GM18909 (cell line): ENCODE data around the gene IRS2.
"Not testable (repeated sequence)": the region's sequence is repeated elsewhere in the genome, so short reads cannot be mapped to it uniquely, and the experiment has no call there.

Experiments
- ATAC-seq: cut with Tn5 transposase; IDR thresholded peaks from one replicate; pipeline ENCODE4 v1.9.1; 2021; ENCODE audit warnings: mild to moderate bottlenecking; ENCODE audit not compliant: unreplicated experiment, poor library complexity

The IRS2 gene

GRCh38 chr13:109737606-109738005, 48.8 kb downstream of the IRS2 start:
- ATAC-seq: no peak

DNA sequence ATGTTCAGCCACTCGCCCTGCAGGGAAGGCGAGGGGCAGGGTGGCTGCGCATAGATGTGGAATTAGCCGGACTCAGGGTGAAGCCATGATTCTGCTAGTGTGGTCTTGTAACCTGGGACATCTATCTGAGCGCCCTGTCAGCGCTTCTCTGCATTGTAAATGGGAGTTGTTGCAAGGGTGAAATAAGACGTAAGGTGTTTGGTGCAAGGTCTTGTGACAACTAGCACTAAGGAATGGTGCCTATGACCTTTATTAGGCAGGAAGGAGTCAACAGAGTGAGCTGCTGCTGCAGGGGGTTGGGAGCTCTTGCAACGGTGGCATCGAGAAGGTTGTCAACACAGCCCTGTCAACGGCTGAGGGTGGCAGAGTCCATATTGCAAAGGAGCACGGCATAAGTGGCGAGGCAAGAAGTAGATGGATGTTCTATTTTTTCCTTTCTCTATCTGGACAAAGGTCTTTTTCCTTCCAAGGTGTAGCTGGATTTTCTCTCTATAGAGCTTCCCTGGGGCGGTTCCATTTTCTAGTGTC, 49.3 kb downstream of the IRS2 start:
- no peak for ATAC-seq

DNA sequence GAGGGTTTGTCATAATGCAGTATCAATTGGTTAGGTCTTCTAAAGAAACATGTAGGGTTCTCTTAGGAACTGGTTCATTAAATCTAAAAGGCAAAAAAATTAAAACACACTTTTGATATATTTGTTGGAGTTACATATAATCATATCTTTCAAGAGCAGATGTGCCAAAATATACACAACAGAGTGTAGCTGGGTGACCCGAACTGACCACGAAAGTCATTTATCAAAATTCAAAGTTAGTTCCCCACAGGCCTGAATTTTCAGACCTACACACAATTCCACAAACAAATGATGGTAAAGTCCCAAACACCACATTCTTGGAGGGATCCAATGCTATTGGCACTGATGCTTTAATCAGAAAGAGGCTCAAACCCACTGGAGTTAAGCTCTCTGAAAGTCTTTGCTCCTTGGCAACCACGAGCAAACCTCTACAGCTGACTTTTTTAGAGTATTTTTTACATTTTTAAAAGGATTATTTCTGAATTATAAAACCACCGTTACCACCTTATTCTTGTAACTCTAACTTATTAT, 50.9 kb downstream of the IRS2 start:
- ATAC-seq: no peak

GRCh38 chr13:109734002-109734785, 52.2 kb downstream of the IRS2 start:
- ATAC-seq: no peak

- no peak for ATAC-seq
These were observed 52.8 kb downstream of the IRS2 start for GRCh38 chr13:109733550-109733949.

GRCh38 chr13:109732470-109733170, 53.8 kb downstream of the IRS2 start:
- not testable (repeated sequence) for ATAC-seq

DNA sequence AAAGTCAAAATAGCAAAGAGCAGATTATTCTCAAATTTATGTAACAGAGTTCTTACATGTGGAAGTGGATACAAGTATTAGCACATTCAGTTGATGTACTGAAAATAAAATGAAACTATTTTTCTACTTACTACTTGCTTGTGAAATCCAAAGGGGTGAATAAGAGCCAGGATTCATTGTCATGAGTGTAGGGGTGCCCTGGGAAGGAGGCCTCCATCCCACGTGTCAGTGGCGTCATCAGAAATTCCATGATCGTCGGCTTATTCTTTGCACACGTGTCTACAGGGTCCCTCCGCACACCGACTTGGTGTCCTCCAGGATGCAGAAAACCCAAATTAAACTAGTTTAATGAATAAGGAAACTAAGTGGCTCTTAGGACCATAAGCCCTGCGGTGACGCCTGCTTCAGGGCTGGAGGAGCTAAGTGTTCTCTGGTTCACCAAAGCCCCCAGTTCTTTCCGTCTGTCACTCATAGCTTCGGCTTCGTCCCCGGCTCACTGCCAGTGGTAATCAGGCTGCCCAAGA, 55.5 kb downstream of the IRS2 start:
- no peak for ATAC-seq

DNA sequence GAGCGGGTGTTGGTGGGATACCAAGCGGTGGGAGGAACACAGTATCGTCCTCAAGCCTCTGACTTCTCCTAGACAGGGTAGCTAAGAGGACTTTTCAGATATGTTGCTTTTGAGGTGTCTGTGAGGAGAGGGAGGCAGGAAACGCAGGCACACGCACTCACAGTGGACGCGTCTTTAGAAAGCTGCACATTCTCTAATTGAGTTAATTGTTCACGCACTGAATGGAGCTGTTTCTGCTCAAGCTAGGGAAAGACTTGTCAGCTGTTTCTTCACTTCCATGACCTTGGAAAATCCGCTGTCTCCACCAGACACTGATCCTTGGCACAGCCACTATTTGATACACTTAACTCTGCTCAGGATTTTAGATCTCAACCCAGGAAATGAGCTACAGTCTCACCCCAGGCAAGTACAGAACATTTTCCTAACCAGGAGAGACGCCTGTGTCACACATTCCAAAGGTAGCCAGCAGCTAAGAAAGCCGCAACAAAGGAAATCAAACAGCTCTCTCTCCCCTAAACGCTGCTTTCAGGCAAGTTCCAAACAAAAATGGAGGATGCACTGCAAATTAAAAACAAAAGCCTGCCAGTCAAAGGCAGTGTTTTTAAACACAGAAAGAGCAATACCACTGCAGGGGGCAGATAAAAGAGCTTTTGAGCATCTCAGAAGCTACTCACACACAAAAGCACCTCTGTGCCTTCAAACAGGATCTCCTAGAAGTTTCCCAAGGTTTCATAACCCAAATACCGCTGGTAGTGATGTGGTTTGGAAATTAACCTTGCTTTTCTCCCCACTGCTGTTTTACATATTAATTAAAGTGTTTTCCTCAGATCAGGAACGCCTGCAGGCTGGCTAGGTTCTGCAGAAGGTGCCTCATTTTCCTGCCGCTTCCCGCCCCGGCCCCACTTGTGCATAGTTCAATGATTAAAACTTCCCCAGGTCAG, 57.3 kb downstream of the IRS2 start:
- ATAC-seq: no peak

- ATAC-seq: no peak
These were observed 58.3 kb downstream of the IRS2 start for GRCh38 chr13:109728061-109728460.

- no peak for ATAC-seq
These were observed 59.1 kb downstream of the IRS2 start for GRCh38 chr13:109727251-109727650.

DNA sequence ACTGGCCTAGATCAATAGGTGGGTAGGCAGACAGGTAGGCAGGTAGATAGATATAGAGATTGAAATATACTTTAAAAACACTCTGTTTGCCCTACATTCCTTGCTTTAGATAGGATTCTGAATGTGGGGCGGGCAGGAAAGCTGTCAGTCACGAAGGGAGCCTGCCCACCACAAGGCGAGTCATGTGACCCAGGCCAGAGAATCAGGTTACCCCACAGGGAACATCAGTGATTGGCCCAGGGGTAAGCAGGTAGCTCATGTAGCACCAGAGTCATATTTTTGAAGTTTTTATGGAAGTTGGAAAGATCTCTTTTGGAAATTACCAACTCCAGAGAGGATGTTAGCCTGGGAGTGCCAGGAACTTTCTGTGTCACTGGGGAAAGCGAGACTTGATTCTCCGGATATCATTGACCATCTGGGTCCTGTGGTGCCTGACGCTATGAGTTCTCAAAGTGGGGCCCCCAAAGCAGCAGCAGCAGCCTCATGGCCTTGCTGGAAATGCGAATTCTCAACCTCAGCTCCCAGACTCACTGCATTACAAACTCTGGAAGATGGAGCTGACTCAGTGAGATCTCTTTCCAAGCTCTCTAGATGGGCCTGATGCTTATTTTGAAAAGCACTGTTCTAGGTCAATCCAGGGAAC, 60.3 kb downstream of the IRS2 start:
- no peak for ATAC-seq

GRCh38 chr13:109725297-109725696, 61.1 kb downstream of the IRS2 start:
- ATAC-seq: no peak

DNA sequence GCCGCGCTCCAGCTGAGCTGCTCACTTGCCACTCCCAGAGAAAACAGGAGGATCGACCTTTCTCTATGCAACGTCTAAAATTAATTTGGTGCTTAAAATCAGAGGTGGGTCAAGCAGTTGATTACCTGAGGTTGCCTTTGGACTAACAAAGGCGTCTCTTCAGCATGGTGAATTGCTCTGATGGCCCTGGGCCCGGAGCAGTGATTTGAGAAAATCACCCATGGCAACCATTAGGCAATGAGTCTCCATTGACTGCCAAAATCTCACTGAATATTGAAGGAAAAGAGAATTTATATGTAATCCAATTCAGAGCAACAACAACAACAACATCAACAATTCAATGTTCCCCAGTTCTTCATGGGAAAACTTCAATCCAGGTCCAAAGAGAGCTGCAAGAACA, 61.8 kb downstream of the IRS2 start:
- ATAC-seq: no peak

DNA sequence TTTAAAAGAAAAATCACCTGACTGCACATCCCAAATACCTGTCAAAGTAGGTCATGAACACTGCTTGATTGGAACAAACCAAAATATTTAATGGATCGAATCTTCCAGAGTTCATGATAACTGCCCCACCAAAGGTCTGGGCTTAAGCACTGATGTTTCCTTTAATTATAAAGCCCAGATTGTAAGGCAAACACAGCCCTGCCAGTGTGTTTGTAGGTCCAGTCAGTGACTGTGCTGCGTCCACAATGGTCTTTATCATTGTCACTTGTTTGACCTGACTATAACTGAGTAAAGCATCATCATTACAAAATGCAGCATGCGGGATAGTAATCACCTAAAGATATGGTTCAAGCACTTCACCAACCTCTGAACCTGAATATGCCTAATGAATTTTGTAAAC, 63.3 kb downstream of the IRS2 start:
- no peak for ATAC-seq

- ATAC-seq: no peak
These were observed 64.3 kb downstream of the IRS2 start for GRCh38 chr13:109722068-109722467.

GRCh38 chr13:109720758-109721184, 65.6 kb downstream of the IRS2 start:
- ATAC-seq: no peak

- no peak for ATAC-seq
These were observed 66.3 kb downstream of the IRS2 start for GRCh38 chr13:109719962-109720646.

DNA sequence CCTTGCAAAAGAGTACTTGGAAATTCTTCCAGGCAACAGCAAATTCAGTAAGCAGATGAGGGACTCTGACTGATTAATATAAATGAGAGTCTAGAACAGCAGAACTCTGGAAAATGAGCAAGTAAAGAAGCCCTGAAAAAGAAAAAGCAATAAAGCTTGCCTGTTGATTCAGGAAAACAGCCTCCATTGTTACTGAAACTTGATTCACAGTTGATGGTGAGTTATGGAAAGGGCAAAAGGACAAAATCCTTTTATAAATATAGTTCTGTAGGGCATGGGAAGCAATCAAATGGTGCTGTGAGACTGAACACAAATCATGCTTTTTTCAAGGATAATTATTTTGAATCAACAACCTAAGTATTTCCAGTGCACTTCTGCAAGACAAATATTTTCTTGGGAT, 67.7 kb downstream of the IRS2 start:
- no peak for ATAC-seq

DNA sequence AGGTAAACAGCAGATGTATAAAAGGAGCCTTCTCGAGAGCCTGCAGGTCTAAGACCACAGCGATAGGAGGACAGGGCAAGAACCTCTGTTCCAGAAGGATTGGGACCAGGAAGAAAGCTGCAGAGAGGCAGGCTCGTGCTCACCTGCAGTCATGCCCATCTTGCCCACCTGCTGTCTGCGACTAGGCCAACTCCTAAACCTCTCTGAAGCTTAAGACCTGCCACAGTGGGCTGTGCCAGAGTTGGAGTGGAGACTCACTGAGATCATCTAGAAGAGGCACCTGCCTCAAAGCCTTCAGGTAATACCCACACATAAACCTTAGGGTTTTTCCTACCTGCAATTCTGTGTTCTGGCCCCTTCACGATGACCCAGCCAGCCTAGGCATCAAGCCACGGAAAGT, 68.7 kb downstream of the IRS2 start:
- ATAC-seq: no peak
